ENCODE data around the gene PRDM16. TPM values are rescaled to one million over a fixed set of nuclear protein-coding genes. Genes with fewer than 3 reads are reported as not detected.

PRDM16 gene
- total and polyA plus RNA-seq, 2 of the 13 experiments (the other 11 are each of a cell fraction or from before 2014, with no cell fraction given), result 0.15 to 0.81 TPM

DNA sequence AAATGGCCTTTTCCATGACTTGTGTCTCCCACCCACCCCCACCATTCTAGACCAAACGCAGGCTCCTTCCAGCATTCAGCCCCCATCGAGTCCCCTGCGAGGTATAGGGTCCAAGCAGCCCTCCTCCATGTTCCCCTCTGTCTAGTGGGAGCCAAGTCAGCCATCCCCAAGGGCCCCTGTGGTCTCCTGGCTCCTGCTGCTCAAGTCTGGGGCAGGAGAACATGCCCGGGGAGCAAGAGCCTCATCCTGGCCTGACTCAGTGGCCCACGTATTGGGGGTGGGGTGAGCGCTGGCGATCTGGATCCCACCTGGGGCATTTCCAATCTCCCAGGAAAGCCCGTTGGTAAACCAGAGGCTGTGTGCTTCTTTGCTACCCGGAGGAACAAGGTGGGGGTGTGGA lies 4.1 kb upstream of the PRDM16 start (continued):
- TF ChIP-seq ZBED4 (CRISPR knock-in tag; IDR thresholded peaks at IDR 0.05; ENCODE audit: borderline replicate concordance) (no peak), TBP (CRISPR knock-in tag; IDR thresholded peaks at IDR 0.05) (no peak), KDM2A (CRISPR knock-in tag; IDR thresholded peaks at IDR 0.05; ENCODE audit: borderline replicate concordance, low read depth) (no peak), EEA1 (CRISPR knock-in tag; IDR thresholded peaks at IDR 0.05; ENCODE audit: borderline replicate concordance) (no peak), ADNP (CRISPR knock-in tag; IDR thresholded peaks at IDR 0.05) (no peak), HNRNPK (IDR thresholded peaks at IDR 0.05; ENCODE audit: low read depth, low read length, poor library complexity, severe bottlenecking) (no peak), THAP11 (CRISPR knock-in tag; IDR thresholded peaks at IDR 0.05) (no peak), SETDB1 (CRISPR knock-in tag; IDR thresholded peaks at IDR 0.05; ENCODE audit: borderline replicate concordance) (no peak), TP53 (CRISPR knock-in tag; conservative IDR thresholded peaks at IDR 0.05) (no peak), GATAD2A (CRISPR knock-in tag; IDR thresholded peaks at IDR 0.05) (no peak), ZNF746 (CRISPR knock-in tag; IDR thresholded peaks at IDR 0.05) (no peak)
- TF ChIP-seq, protein P1, sequence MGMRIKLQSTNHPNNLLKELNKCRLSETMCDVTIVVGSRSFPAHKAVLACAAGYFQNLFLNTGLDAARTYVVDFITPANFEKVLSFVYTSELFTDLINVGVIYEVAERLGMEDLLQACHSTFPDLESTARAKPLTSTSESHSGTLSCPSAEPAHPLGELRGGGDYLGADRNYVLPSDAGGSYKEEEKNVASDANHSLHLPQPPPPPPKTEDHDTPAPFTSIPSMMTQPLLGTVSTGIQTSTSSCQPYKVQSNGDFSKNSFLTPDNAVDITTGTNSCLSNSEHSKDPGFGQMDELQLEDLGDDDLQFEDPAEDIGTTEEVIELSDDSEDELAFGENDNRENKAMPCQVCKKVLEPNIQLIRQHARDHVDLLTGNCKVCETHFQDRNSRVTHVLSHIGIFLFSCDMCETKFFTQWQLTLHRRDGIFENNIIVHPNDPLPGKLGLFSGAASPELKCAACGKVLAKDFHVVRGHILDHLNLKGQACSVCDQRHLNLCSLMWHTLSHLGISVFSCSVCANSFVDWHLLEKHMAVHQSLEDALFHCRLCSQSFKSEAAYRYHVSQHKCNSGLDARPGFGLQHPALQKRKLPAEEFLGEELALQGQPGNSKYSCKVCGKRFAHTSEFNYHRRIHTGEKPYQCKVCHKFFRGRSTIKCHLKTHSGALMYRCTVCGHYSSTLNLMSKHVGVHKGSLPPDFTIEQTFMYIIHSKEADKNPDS (CRISPR knock-in tag; IDR thresholded peaks at IDR 0.05), result no peak
